Measurements from ENCODE around the gene PLA2G2F.

DNA sequence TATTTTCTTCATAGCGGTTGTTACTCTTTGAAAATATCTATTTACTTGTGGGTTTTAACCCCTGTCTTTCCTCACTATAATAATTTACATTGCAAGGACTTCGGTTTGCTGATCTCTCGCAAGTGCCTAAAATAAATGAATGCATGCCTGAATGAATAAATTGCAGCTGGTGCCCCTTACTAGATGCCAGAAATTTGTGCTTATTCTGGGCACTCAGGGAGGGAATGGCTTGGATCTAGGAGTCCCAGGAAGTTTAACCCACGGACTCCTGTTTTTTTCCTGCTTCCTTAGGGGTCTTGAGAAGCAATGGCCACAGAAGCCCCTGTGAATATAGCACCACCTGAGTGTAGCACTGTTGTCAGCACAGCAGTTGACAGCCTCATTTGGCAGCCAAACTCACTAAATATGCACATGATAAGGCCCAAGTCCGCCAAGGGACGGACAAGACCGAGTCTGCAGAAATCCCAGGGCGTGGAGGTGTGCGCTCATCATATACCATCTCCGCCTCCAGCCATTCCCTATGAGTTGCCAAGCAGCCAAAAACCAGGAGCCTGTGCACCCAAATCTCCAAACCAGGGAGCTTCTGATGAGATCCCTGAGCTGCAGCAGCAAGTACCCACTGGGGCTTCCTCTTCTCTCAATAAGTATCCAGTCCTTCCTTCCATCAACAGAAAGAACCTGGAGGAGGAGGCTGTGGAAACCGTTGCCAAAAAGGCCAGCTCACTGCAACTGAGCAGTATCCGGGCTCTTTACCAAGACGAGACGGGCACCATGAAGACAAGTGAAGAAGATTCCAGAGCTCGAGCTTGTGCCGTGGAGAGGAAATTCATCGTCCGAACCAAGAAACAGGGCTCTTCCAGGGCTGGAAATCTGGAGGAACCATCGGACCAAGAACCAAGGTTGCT is 51.4 kb downstream of the PLA2G2F start:
- TF ChIP-seq CTCF (IDR thresholded peaks at IDR 0.05) (no peak), NFYB (CRISPR knock-in tag; conservative IDR thresholded peaks at IDR 0.05; ENCODE audit: low read depth) (no peak), ESRRA (CRISPR knock-in tag; IDR thresholded peaks at IDR 0.05; ENCODE audit: borderline replicate concordance) (no peak), ZNF416 (CRISPR knock-in tag; IDR thresholded peaks at IDR 0.05) (no peak), SP1 (CRISPR knock-in tag; conservative IDR thresholded peaks at IDR 0.05) (no peak)
- TF ChIP-seq, protein P1, sequence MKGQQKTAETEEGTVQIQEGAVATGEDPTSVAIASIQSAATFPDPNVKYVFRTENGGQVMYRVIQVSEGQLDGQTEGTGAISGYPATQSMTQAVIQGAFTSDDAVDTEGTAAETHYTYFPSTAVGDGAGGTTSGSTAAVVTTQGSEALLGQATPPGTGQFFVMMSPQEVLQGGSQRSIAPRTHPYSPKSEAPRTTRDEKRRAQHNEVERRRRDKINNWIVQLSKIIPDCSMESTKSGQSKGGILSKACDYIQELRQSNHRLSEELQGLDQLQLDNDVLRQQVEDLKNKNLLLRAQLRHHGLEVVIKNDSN (CRISPR knock-in tag; IDR thresholded peaks at IDR 0.05): no peak
- TF ChIP-seq, protein P2, sequence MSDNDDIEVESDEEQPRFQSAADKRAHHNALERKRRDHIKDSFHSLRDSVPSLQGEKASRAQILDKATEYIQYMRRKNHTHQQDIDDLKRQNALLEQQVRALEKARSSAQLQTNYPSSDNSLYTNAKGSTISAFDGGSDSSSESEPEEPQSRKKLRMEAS (CRISPR knock-in tag; IDR thresholded peaks at IDR 0.05): no peak
- TF ChIP-seq, protein P3, sequence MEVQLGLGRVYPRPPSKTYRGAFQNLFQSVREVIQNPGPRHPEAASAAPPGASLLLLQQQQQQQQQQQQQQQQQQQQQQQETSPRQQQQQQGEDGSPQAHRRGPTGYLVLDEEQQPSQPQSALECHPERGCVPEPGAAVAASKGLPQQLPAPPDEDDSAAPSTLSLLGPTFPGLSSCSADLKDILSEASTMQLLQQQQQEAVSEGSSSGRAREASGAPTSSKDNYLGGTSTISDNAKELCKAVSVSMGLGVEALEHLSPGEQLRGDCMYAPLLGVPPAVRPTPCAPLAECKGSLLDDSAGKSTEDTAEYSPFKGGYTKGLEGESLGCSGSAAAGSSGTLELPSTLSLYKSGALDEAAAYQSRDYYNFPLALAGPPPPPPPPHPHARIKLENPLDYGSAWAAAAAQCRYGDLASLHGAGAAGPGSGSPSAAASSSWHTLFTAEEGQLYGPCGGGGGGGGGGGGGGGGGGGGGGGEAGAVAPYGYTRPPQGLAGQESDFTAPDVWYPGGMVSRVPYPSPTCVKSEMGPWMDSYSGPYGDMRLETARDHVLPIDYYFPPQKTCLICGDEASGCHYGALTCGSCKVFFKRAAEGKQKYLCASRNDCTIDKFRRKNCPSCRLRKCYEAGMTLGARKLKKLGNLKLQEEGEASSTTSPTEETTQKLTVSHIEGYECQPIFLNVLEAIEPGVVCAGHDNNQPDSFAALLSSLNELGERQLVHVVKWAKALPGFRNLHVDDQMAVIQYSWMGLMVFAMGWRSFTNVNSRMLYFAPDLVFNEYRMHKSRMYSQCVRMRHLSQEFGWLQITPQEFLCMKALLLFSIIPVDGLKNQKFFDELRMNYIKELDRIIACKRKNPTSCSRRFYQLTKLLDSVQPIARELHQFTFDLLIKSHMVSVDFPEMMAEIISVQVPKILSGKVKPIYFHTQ (CRISPR knock-in tag; IDR thresholded peaks at IDR 0.05): no peak
